ENCODE measurements around the gene ARF1. TPM values are rescaled to one million over a fixed set of nuclear protein-coding genes. Genes with fewer than 3 reads are reported as not detected.

ARF1 gene
- total and polyA plus RNA-seq, 2 of the 8 experiments (the other 6 are each of a cell fraction or from before 2014, with no cell fraction given): 265 to 471 TPM

GRCh38 chr1:228101994-228102790 lies 19.7 kb downstream of the ARF1 start (continued):
- peak in 1 of 2 experiments; percentile 12; a peak in 1 of 4 replicates for TF ChIP-seq RAD21 (IDR thresholded peaks at IDR 0.05 in 1 of 2, conservative IDR thresholded peaks at IDR 0.05 in 1 of 2; ENCODE audit: low read depth in 2 of 2, low read length in 2 of 2)
- no peak for TF ChIP-seq BRCA1 (IDR thresholded peaks at IDR 0.05; ENCODE audit: low read depth, low read length)
